ENCODE data around the gene CLN3. TPM values are rescaled to one million over a fixed set of nuclear protein-coding genes. Genes with fewer than 3 reads are reported as not detected.

Gene CLN3
- total RNA-seq, 1 experiment from 2014 or later: 70.3 TPM

DNA sequence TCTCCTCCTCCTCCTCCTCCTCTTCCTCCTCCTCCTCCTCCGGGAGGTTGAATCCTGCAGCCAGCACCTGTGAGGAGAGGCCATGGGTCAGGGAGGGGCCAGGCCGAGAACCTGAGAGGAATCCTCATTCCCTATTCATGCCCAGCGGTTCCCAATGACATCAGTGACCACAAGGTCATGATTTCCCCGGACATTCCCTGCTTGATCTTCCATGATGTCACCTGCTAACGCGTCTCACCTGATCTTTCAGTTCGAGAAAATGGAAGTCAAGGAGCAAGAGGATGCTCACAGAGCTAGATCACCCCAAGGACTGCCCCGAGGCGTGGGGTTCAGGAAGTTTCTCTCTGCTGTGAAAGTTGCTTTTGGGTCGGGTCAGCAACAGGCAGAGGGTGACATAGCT is 8.0 kb upstream of the CLN3 start:
- POLR2A ChIA-PET (ENCODE audit: unreplicated experiment): interaction anchor here (0.5 kb wide), 1 partner anchor 97 kb away, joined by 3 read pairs; the partner anchor contains the start of gene SULT1A2

DNA sequence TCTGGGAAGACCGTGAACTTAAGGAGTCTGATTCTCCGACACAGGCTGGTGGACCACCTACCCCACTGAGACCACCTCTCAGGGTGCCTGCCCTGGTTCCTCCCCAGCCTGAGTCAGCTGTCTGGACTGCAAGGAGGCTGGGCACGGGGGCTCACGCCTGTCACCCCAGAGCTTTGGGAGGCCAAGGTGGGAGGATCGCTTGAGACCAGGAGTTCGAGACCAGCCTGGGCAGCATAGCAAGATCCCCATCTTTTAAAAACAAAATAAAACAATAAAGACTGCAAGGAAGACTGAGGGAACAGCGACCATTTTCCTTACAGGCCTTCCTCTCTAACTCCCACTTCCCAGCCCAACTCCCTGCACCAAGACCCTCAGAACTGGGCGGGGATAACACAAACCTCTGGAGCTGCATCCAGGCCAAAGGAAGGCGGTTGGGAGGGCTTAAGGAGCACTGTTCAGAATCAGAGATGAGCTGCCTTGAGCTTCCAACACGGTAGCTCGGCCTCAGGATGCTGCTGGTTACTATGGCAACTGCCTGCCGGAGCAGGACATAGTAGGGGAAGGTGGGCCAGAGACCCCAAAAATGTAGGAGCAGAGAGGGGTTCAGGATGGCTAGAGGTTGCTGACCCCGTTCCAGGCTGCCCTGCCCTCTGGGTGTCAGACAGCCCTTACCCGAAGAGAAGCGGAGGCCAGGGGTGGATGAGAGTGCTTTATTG is 7.0 kb upstream of the CLN3 start:
- no peak for DNase-seq

More for the DNA sequence above, 8.0 kb upstream of the CLN3 start:
- no TSS peak for BruUV-seq (replicated peaks)
- TF ChIP-seq EZH2 (IDR thresholded peaks at IDR 0.05; ENCODE audit: low read depth): no peak
- TF ChIP-seq, protein P1, sequence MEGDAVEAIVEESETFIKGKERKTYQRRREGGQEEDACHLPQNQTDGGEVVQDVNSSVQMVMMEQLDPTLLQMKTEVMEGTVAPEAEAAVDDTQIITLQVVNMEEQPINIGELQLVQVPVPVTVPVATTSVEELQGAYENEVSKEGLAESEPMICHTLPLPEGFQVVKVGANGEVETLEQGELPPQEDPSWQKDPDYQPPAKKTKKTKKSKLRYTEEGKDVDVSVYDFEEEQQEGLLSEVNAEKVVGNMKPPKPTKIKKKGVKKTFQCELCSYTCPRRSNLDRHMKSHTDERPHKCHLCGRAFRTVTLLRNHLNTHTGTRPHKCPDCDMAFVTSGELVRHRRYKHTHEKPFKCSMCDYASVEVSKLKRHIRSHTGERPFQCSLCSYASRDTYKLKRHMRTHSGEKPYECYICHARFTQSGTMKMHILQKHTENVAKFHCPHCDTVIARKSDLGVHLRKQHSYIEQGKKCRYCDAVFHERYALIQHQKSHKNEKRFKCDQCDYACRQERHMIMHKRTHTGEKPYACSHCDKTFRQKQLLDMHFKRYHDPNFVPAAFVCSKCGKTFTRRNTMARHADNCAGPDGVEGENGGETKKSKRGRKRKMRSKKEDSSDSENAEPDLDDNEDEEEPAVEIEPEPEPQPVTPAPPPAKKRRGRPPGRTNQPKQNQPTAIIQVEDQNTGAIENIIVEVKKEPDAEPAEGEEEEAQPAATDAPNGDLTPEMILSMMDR (conservative IDR thresholded peaks at IDR 0.05): no peak
- H3K27ac ChIP-seq: 0 out of 2 replicates have a peak overlapping the region, but pooled peaks have one; percentile 2
- peak; percentile 51 to 66 for DNase-seq
- H3F3A ChIP-seq (ENCODE audit: insufficient read depth, low read depth): peaks cover 31% of the 10 kb centered on the region
- H4K20me1 ChIP-seq (ENCODE audit: insufficient read depth): no peaks in the 10 kb centered on the region
- peak overlapping the region; percentile 5; the same call in 1 of the 2 replicates for H3K4me2 ChIP-seq
- intact Hi-C loops (cut with micrococcal nuclease; ENCODE audit: unreplicated experiment): no loop called here
- no peak overlapping the region for H3K4me3 ChIP-seq
- no peaks in the 10 kb centered on the region for H3K79me2 ChIP-seq (ENCODE audit: low read depth)
- no peak overlapping the region for H2AFZ ChIP-seq
- peaks cover 35% of the 10 kb centered on the region for H3K4me1 ChIP-seq (replicated peaks; ENCODE audit: insufficient read depth)
- H3K9me3 ChIP-seq (ENCODE audit: insufficient read depth, low read depth): no peaks in the 10 kb centered on the region
- no peaks in the 10 kb centered on the region for H3K36me3 ChIP-seq (ENCODE audit: low read depth)
- no peaks in the 10 kb centered on the region for H3K9me2 ChIP-seq (ENCODE audit: insufficient read depth)
- no peaks in the 10 kb centered on the region for H3K27me3 ChIP-seq (ENCODE audit: insufficient read depth, low read depth)
- CTCF ChIA-PET: no interaction called here

DNA sequence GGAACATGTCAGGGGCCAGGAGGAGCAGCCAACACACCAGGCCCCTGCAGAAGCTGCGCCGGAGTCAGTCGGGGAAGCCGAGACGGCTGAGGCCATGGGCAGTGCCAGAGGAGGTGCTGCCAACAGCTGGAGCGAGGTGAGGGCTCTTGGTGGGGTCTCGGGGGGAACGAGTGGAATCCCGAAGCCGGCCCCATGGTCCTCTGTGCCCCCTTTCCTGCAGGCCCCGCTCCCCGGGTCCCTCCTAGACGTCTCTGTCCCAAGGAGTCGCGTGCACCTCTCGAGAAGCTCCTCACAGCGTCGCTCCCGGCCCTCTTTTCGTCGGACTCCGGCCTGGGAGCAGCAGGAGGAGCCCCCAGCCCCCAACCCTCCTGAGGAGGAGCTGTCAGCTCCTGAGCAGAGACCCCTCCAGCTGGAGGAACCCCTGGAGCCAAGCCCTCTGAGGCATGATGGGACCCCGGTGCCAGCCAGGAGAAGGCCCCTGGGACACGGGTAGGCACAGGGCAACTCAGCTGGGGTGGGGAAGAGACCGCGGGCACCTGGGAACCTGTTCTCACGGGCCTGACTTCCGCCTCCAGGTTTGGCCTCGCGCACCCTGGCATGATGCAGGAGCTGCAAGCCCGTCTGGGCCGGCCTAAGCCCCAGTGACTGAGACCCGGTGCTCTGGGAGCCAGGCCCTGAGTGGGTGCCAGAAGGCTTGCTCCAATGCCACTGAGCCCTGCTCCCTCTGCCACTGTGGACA is 6.2 kb upstream of the CLN3 start:
- POLR2A ChIA-PET (ENCODE audit: unreplicated experiment): no interaction called here
- CTCF ChIA-PET: interaction anchor here (0.5 kb wide), 1 partner anchor 13 kb away, joined by 3 read pairs; no protein-coding TSS in a partner anchor
- Histone ChIP-seq H3K27ac (no peak overlapping the region), H3K79me2 (ENCODE audit: low read depth) (no peaks in the 10 kb centered on the region), H3K36me3 (ENCODE audit: low read depth) (no peaks in the 10 kb centered on the region), H3K9me3 (ENCODE audit: insufficient read depth, low read depth) (no peaks in the 10 kb centered on the region), H3F3A (ENCODE audit: insufficient read depth, low read depth) (peaks cover 13% of the 10 kb centered on the region; the same call in 1 of the 2 replicates), H3K27me3 (ENCODE audit: insufficient read depth, low read depth) (no peaks in the 10 kb centered on the region), H3K4me2 (no peak overlapping the region), H3K9me2 (ENCODE audit: insufficient read depth) (no peaks in the 10 kb centered on the region), H4K20me1 (ENCODE audit: insufficient read depth) (no peaks in the 10 kb centered on the region), H3K4me3 (no peak overlapping the region), H2AFZ (no peak overlapping the region), H3K4me1 (replicated peaks; ENCODE audit: insufficient read depth) (peaks cover 31% of the 10 kb centered on the region)
- BruUV-seq (replicated peaks): no TSS peak
- DNase-seq: no peak
- TF ChIP-seq EZH2 (IDR thresholded peaks at IDR 0.05; ENCODE audit: low read depth): no peak
- TF ChIP-seq, protein P1 (conservative IDR thresholded peaks at IDR 0.05): no peak
- intact Hi-C loops (cut with micrococcal nuclease; ENCODE audit: unreplicated experiment): no loop called here

More for the DNA sequence above, 7.0 kb upstream of the CLN3 start:
- H3K4me2 ChIP-seq: no peak overlapping the region
- ChIA-PET CTCF (no interaction called here), POLR2A (ENCODE audit: unreplicated experiment) (no interaction called here)
- H3K9me2 ChIP-seq (ENCODE audit: insufficient read depth): no peaks in the 10 kb centered on the region
- no peaks in the 10 kb centered on the region for H3K27me3 ChIP-seq (ENCODE audit: insufficient read depth, low read depth)
- no peaks in the 10 kb centered on the region for H3K36me3 ChIP-seq (ENCODE audit: low read depth)
- BruUV-seq (replicated peaks): no TSS peak
- no peaks in the 10 kb centered on the region for H3K9me3 ChIP-seq (ENCODE audit: insufficient read depth, low read depth)
- H2AFZ ChIP-seq: no peak overlapping the region
- no peak overlapping the region for H3K4me3 ChIP-seq
- intact Hi-C loops (cut with micrococcal nuclease; ENCODE audit: unreplicated experiment): no loop called here
- no peak overlapping the region for H3K27ac ChIP-seq
- H4K20me1 ChIP-seq (ENCODE audit: insufficient read depth): no peaks in the 10 kb centered on the region
- TF ChIP-seq, protein P1 (conservative IDR thresholded peaks at IDR 0.05): no peak
- TF ChIP-seq EZH2 (IDR thresholded peaks at IDR 0.05; ENCODE audit: low read depth): no peak
- H3K79me2 ChIP-seq (ENCODE audit: low read depth): no peaks in the 10 kb centered on the region
- peaks cover 34% of the 10 kb centered on the region for H3K4me1 ChIP-seq (replicated peaks; ENCODE audit: insufficient read depth)
- peaks cover 21% of the 10 kb centered on the region; the same call in 1 of the 2 replicates for H3F3A ChIP-seq (ENCODE audit: insufficient read depth, low read depth)
